Neural progenitor cell (in vitro differentiated cells): Measurements from ENCODE around the gene OR8B12. TPM values are rescaled to one million over a fixed set of nuclear protein-coding genes. Genes with fewer than 3 reads are reported as not detected.

Source experiments
- DNase-seq: peaks from one replicate; pipeline ENCODE4 v3.0.0-alpha.2; 2016; ENCODE audit warnings: low spot score
- H2AFZ ChIP-seq: fragments of 200-600 bp; sonication (generic); replicated peaks from 2 replicates; pipeline ENCODE4 v1.6.1; 2016; ENCODE audit warnings: antibody characterized with exemption
- H3F3A ChIP-seq: fragments of 200-600 bp; sonication (generic); 2 replicates; pipeline ENCODE4 v1.6.1; 2016; ENCODE audit warnings: antibody characterized with exemption, low read depth
- H3K27ac ChIP-seq: fragments of 200-600 bp; sonication (generic); 2 replicates; pipeline ENCODE4 v1.5.1; 2016; ENCODE audit warnings: mild to moderate bottlenecking
- H3K27me3 ChIP-seq: fragments of 200-600 bp; sonication (generic); 2 replicates; pipeline ENCODE4 v1.6.1; 2016; ENCODE audit warnings: mild to moderate bottlenecking, moderate library complexity
- H3K36me3 ChIP-seq: fragments of 200-600 bp; sonication (generic); 2 replicates; pipeline ENCODE4 v1.5.1; 2016
- H3K4me1 ChIP-seq: fragments of 200-600 bp; sonication (generic); 2 replicates; pipeline ENCODE4 v1.6.1; 2016; ENCODE audit warnings: mixed run types
- H3K4me2 ChIP-seq: fragments of 200-600 bp; sonication (generic); 2 replicates; pipeline ENCODE4 v1.6.1; 2016
- H3K4me3 ChIP-seq: fragments of 200-600 bp; sonication (generic); 2 replicates; pipeline ENCODE4 v1.5.1; 2016
- H3K79me2 ChIP-seq: fragments of 200-600 bp; sonication (generic); 2 replicates; pipeline ENCODE4 v1.6.1; 2016; ENCODE audit warnings: low read depth
- H3K9ac ChIP-seq: fragments of 200-600 bp; sonication (generic); 2 replicates; pipeline ENCODE4 v1.6.1; 2016
- H3K9me3 ChIP-seq: fragments of 200-600 bp; sonication (generic); 2 replicates; pipeline ENCODE4 v1.5.1; 2016; ENCODE audit warnings: low read depth
- H4K20me1 ChIP-seq: fragments of 200-600 bp; sonication (generic); 2 replicates; pipeline ENCODE4 v1.6.1; 2016; ENCODE audit warnings: low read depth
- H3K27ac Mint-ChIP-seq: 3 replicates; pipeline ENCODE4 v1.8.0; 2021; ENCODE audit warnings: mixed read lengths
- H3K27me3 Mint-ChIP-seq: 2 replicates; pipeline ENCODE4 v1.8.0; 2022; ENCODE audit warnings: low read depth, mild to moderate bottlenecking, inconsistent platforms, moderate library complexity, mixed read lengths; ENCODE audit not compliant: insufficient read depth
- H3K36me3 Mint-ChIP-seq: 3 replicates; pipeline ENCODE4 v1.8.0; 2021; ENCODE audit warnings: mixed read lengths
- H3K4me1 Mint-ChIP-seq: 3 replicates; pipeline ENCODE4 v1.8.0; 2021; ENCODE audit warnings: mixed read lengths
- H3K4me3 Mint-ChIP-seq: 3 replicates; pipeline ENCODE4 v1.8.0; 2021; ENCODE audit warnings: mild to moderate bottlenecking, moderate library complexity, mixed read lengths
- H3K9me3 Mint-ChIP-seq: 3 replicates; pipeline ENCODE4 v1.8.0; 2020; ENCODE audit warnings: mixed read lengths
- CTCF ChIP-seq: fragments of 200-600 bp; sonication (generic); IDR thresholded peaks from 2 replicates; pipeline ENCODE4 v1.5.1; 2017; ENCODE audit warnings: antibody characterized with exemption, mild to moderate bottlenecking
- EZH2 ChIP-seq: fragments of 200-600 bp; sonication (generic); IDR thresholded peaks from 2 replicates; pipeline ENCODE4 v1.6.1; 2017; ENCODE audit warnings: antibody characterized with exemption, mild to moderate bottlenecking, moderate library complexity
- EZH2phosphoT487 ChIP-seq: fragments of 200-600 bp; sonication (generic); IDR thresholded peaks from 2 replicates; pipeline ENCODE4 v1.6.1; 2017; ENCODE audit warnings: antibody characterized with exemption
- total RNA-seq: library from RNA; depleted of rRNA; stranded (reverse); fragments of >200 nt; gene quantifications from 2 replicates; pipeline ENCODE4 v1.2.3, GENCODE V29; 2015; ENCODE audit warnings: low replicate concordance

The OR8B12 gene
- total RNA-seq, 1 donor from 2014 or later: not detected

DNA sequence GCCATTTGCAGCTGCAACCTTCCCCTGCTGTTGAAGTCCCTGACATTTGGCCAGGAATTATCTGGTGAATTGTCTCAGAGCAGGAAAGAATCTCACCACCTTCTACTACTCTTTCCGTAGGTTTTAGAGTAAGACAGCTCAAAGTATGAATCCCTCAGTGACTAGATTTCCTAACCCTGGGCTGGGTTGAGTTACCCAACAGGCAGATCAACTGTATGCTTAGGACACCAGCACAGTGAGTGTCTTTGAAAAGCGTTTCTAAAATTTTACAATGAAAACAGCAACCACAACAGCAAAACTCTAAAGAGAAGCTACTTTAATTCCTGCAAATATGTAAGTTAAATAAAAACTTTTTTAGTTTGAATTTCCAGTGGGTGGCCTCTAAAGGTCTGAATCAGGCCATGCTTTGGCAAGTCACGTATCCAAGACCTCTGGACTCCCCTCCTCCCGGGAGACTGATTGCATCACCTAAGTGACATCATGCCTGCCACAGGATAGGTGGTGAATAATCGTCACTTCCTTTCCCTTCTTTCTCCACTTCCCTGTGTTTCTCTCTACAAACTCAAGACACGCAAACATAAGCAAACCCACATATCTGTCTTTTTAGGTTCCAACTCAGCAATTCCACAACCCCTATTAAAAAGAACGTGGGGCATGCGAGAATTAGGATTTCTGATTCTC is 7.8 kb downstream of the OR8B12 start:
- Histone ChIP-seq H3K4me2 (no peak overlapping the region), H3K36me3 (no peaks in the 10 kb centered on the region), H3K9me3 (no peaks in the 10 kb centered on the region), H3K9ac (no peak overlapping the region), H3K27me3 (no peaks in the 10 kb centered on the region), H4K20me1 (no peaks in the 10 kb centered on the region), H3K27ac (no peak overlapping the region), H2AFZ (peak overlapping the region; percentile 63), H3K4me1 (no peaks in the 10 kb centered on the region), H3F3A (no peaks in the 10 kb centered on the region), H3K4me3 (no peak overlapping the region), H3K79me2 (no peaks in the 10 kb centered on the region)
- Mint-ChIP-seq H3K4me3 (no peak overlapping the region), H3K9me3 (no peaks in the 10 kb centered on the region), H3K27ac (no peak overlapping the region), H3K36me3 (no peaks in the 10 kb centered on the region), H3K27me3 (no peaks in the 10 kb centered on the region), H3K4me1 (no peaks in the 10 kb centered on the region)
- TF ChIP-seq CTCF (no peak), EZH2 (no peak), EZH2phosphoT487 (no peak)
- no peak for DNase-seq

- no peak for DNase-seq
- Histone ChIP-seq H3K4me3 (no peak overlapping the region), H3K4me2 (no peak overlapping the region), H3K79me2 (no peaks in the 10 kb centered on the region), H3K27me3 (no peaks in the 10 kb centered on the region), H3K27ac (no peak overlapping the region), H3K9me3 (no peaks in the 10 kb centered on the region), H2AFZ (no peak overlapping the region), H3F3A (no peaks in the 10 kb centered on the region), H3K4me1 (no peaks in the 10 kb centered on the region), H3K9ac (no peak overlapping the region), H3K36me3 (no peaks in the 10 kb centered on the region), H4K20me1 (no peaks in the 10 kb centered on the region)
- H3K4me3 Mint-ChIP-seq: no peak overlapping the region
- TF ChIP-seq EZH2: no peak
- TF ChIP-seq CTCF: no peak
- no peak for TF ChIP-seq EZH2phosphoT487
- peaks cover 2% of the 10 kb centered on the region for H3K9me3 Mint-ChIP-seq
- H3K27me3 Mint-ChIP-seq: no peaks in the 10 kb centered on the region
- H3K36me3 Mint-ChIP-seq: no peaks in the 10 kb centered on the region
- no peak overlapping the region for H3K27ac Mint-ChIP-seq
- no peaks in the 10 kb centered on the region for H3K4me1 Mint-ChIP-seq
Observed at GRCh38 chr11:124534051-124534450, 9.4 kb downstream of the OR8B12 start.

- H3F3A ChIP-seq: no peaks in the 10 kb centered on the region
- no peak for DNase-seq
- Mint-ChIP-seq H3K27me3 (no peaks in the 10 kb centered on the region), H3K4me3 (no peak overlapping the region), H3K9me3 (peaks cover 4% of the 10 kb centered on the region), H3K36me3 (no peaks in the 10 kb centered on the region), H3K27ac (no peak overlapping the region), H3K4me1 (no peaks in the 10 kb centered on the region)
- H3K4me1 ChIP-seq: no peaks in the 10 kb centered on the region
- H3K4me3 ChIP-seq: no peak overlapping the region
- H3K9me3 ChIP-seq: peaks cover 3% of the 10 kb centered on the region
- H3K27me3 ChIP-seq: no peaks in the 10 kb centered on the region
- no peaks in the 10 kb centered on the region for H3K36me3 ChIP-seq
- H3K27ac ChIP-seq: no peak overlapping the region
- H3K4me2 ChIP-seq: no peak overlapping the region
- H3K79me2 ChIP-seq: no peaks in the 10 kb centered on the region
- no peak overlapping the region for H3K9ac ChIP-seq
- no peak overlapping the region for H2AFZ ChIP-seq
- no peaks in the 10 kb centered on the region for H4K20me1 ChIP-seq
- TF ChIP-seq EZH2phosphoT487 (no peak), CTCF (no peak), EZH2 (no peak)
Observed at GRCh38 chr11:124533626-124534025, 9.8 kb downstream of the OR8B12 start.
